GM10248 (cell line): Measurements from ENCODE around the gene IQSEC1.
"Not testable (repeated sequence)": the region's sequence is repeated elsewhere in the genome, so short reads cannot be mapped to it uniquely, and the experiment has no call there.

ENCODE experiments used
- CTCF ChIA-PET: fragments of 300-600 bp; sonication (Branson Sonifier 250); formaldehyde crosslinking; extraction: SDS; loops from one replicate; lab custom pipeline; 2021; ENCODE audit warnings: antibody characterized with exemption; lab: Yijun Ruan, JAX
- POLR2A ChIA-PET: fragments of 350-650 bp; sonication (Branson Sonifier 250); formaldehyde crosslinking; extraction: SDS; loops from one replicate; lab custom pipeline; 2020; ENCODE audit warnings: antibody characterized with exemption; lab: Yijun Ruan, JAX
- DNase-seq: peaks from one replicate; pipeline ENCODE4 v3.0.0; 2012; ENCODE audit errors: extremely low spot score
- TF ChIP-seq, protein P1 (sequence below): IDR thresholded peaks from 2 replicates; pipeline ENCODE4 v1.5.1; 2012; ENCODE audit warnings: mild to moderate bottlenecking, low read depth; ENCODE audit errors: extremely low read depth, missing control alignments, control extremely low read depth

The IQSEC1 gene

GRCh38 chr3:12854565-12854964 lies 218.7 kb downstream of the IQSEC1 start:
- POLR2A ChIA-PET: no interaction called here
- DNase-seq: no peak
- TF ChIP-seq, protein P1, sequence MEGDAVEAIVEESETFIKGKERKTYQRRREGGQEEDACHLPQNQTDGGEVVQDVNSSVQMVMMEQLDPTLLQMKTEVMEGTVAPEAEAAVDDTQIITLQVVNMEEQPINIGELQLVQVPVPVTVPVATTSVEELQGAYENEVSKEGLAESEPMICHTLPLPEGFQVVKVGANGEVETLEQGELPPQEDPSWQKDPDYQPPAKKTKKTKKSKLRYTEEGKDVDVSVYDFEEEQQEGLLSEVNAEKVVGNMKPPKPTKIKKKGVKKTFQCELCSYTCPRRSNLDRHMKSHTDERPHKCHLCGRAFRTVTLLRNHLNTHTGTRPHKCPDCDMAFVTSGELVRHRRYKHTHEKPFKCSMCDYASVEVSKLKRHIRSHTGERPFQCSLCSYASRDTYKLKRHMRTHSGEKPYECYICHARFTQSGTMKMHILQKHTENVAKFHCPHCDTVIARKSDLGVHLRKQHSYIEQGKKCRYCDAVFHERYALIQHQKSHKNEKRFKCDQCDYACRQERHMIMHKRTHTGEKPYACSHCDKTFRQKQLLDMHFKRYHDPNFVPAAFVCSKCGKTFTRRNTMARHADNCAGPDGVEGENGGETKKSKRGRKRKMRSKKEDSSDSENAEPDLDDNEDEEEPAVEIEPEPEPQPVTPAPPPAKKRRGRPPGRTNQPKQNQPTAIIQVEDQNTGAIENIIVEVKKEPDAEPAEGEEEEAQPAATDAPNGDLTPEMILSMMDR: no peak
- CTCF ChIA-PET: interaction anchor here (1.2 to 3.2 kb wide), 4 partner anchors 13 to 129 kb away, joined by 3 to 17 read pairs (median 8); partner anchors contain the start of gene RPL32

GRCh38 chr3:12853847-12854246 lies 219.4 kb downstream of the IQSEC1 start:
- CTCF ChIA-PET: interaction anchor here (1.3 to 3.2 kb wide), 3 partner anchors 12 to 38 kb away, joined by 4 to 17 read pairs (median 13); partner anchors contain the start of gene RPL32
- DNase-seq, POLR2A ChIA-PET: not testable (repeated sequence)

DNA sequence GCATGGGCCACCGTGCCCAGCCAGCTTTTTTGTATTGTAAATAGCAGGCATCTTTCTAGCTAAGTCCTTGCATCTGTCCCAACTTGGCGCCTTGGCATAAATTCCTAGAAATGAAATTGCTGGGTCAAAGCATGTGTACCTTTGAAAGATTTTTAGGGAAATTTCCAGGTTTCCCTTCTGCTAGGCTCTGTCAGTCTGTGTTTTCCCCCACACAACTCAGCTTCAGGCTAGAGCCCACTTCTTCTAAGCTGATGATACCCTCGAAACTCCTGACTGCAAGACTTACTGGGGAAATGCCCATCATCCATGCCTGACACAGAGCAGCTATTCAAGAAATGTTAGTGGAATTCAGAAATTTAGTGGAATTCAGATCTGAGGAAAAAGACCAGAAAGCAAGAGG lies 221.0 kb downstream of the IQSEC1 start:
- TF ChIP-seq, protein P1: no peak
- no peak for DNase-seq
- ChIA-PET CTCF (interaction anchor here (0.7 to 3.1 kb wide), 6 partner anchors 10 to 40 kb away, joined by 3 to 17 read pairs (median 4); partner anchors contain the start of gene RPL32), POLR2A (no interaction called here)
